Left ventricle myocardium inferior (tissue), 1 donor: ENCODE results near the gene RASL10B. TPM values are rescaled to one million over a fixed set of nuclear protein-coding genes. Genes with fewer than 3 reads are reported as not detected.
A peak's percentile ranks its signal among the peaks of the same experiment; 100 is the strongest.

ENCODE experiments used
- DNase-seq: peaks from one replicate; pipeline ENCODE4 v3.0.0-alpha.2; 2020
- H3K27ac ChIP-seq: fragments of 200-600 bp; replicated peaks from 2 replicates; pipeline ENCODE4 v1.8.0; 2021
- H3K27me3 ChIP-seq: fragments of 200-600 bp; 2 replicates; pipeline ENCODE4 v1.8.0; 2021; ENCODE audit warnings: low read depth
- H3K36me3 ChIP-seq: fragments of 200-600 bp; 2 replicates; pipeline ENCODE4 v1.8.0; 2021
- H3K4me1 ChIP-seq: fragments of 200-600 bp; 2 replicates; pipeline ENCODE4 v1.8.0; 2021
- H3K4me3 ChIP-seq: fragments of 200-600 bp; 2 replicates; pipeline ENCODE4 v1.8.0; 2021; ENCODE audit warnings: mild to moderate bottlenecking, moderate library complexity
- H3K9me3 ChIP-seq: fragments of 200-600 bp; replicated peaks from 2 replicates; pipeline ENCODE4 v1.8.0; 2021
- CTCF ChIP-seq: fragments of 200-600 bp; IDR thresholded peaks from 2 replicates; pipeline ENCODE4 v1.8.0; 2021; ENCODE audit warnings: antibody characterized with exemption, mild to moderate bottlenecking, borderline replicate concordance
- intact Hi-C: fragments of 100-400 bp; cut with micrococcal nuclease; formaldehyde crosslinking; loops from one replicate; pipeline ENCODE4 v1.11.0; 2022
- total RNA-seq: library from RNA; stranded (reverse); fragmentation: NEBNext Ultra II Directional; extraction: Animal tissue kit (Norgen Biotek cat#: 25700); gene quantifications from one replicate; pipeline ENCODE4 v1.2.1, GENCODE V29; 2021
- donor health status: DM: no; HTN: yes; CAD: no; lungs with severe emphysema.

RASL10B gene
- total RNA-seq, 1 donor from 2014 or later: 18.4 TPM

- TF ChIP-seq CTCF: no peak
- no peaks in the 10 kb centered on the region for H3K27me3 ChIP-seq
- peaks cover 30% of the 10 kb centered on the region for H3K36me3 ChIP-seq
- intact Hi-C loops: no loop called here
- peaks cover 38% of the 10 kb centered on the region for H3K4me1 ChIP-seq
- no peak for DNase-seq
- H3K9me3 ChIP-seq: no peaks in the 10 kb centered on the region
- H3K4me3 ChIP-seq: no peak overlapping the region
- H3K27ac ChIP-seq: peak overlapping the region; percentile 13
Measured at GRCh38 chr17:35726953-35727460, 4.4 kb upstream of the RASL10B start.

- DNase-seq: no peak
- Histone ChIP-seq H3K4me3 (no peak overlapping the region), H3K27me3 (no peaks in the 10 kb centered on the region), H3K4me1 (peaks cover 43% of the 10 kb centered on the region), H3K9me3 (no peaks in the 10 kb centered on the region), H3K27ac (no peak overlapping the region), H3K36me3 (peaks cover 30% of the 10 kb centered on the region)
- TF ChIP-seq CTCF: no peak
- intact Hi-C loops: no loop called here
Measured at GRCh38 chr17:35727635-35728034, 3.8 kb upstream of the RASL10B start.

- intact Hi-C loops: no loop called here
Measured at GRCh38 chr17:35728551-35728950, 2.9 kb upstream of the RASL10B start.

GRCh38 chr17:35729405-35729833 lies 2.0 kb upstream of the RASL10B start:
- H3K36me3 ChIP-seq: peaks cover 15% of the 10 kb centered on the region
- no peak overlapping the region for H3K4me3 ChIP-seq
- no peak for DNase-seq
- no peak for TF ChIP-seq CTCF
- no peaks in the 10 kb centered on the region for H3K9me3 ChIP-seq
- no peaks in the 10 kb centered on the region for H3K27me3 ChIP-seq
- no peak overlapping the region for H3K27ac ChIP-seq
- intact Hi-C loops: no loop called here
- H3K4me1 ChIP-seq: peaks cover 43% of the 10 kb centered on the region

More at GRCh38 chr17:35728551-35728950, 2.9 kb upstream of the RASL10B start:
- Histone ChIP-seq H3K27ac (no peak overlapping the region), H3K4me1 (peaks cover 43% of the 10 kb centered on the region), H3K9me3 (no peaks in the 10 kb centered on the region), H3K4me3 (no peak overlapping the region), H3K36me3 (peaks cover 23% of the 10 kb centered on the region), H3K27me3 (no peaks in the 10 kb centered on the region)
- no peak for TF ChIP-seq CTCF
- DNase-seq: no peak

- no peak for DNase-seq
- Histone ChIP-seq H3K4me1 (peaks cover 41% of the 10 kb centered on the region), H3K9me3 (no peaks in the 10 kb centered on the region), H3K27ac (no peak overlapping the region), H3K27me3 (no peaks in the 10 kb centered on the region), H3K4me3 (no peak overlapping the region), H3K36me3 (peaks cover 4% of the 10 kb centered on the region)
- TF ChIP-seq CTCF: no peak
- intact Hi-C loops: no loop called here
Measured at GRCh38 chr17:35730400-35731005, 936 bp upstream of the RASL10B start.
